Cerebellar nuclear complex (tissue), 1 donor: ENCODE measurements around the gene CCNB1IP1.
"Not testable (repeated sequence)": the region's sequence is repeated elsewhere in the genome, so short reads cannot be mapped to it uniquely, and the experiment has no call there.

Source experiments
- DNase-seq, 2 experiments: peaks; one replicate each; lab custom pipeline; 2025; lab: John Stamatoyannopoulos, UW

The CCNB1IP1 gene

GRCh38 chr14:20332788-20333493 is at the start of gene CCNB1IP1:
Gene CCNB1IP1, minus strand, starts transcription at chr14:20333279. Its CDS starts 16,756 bp downstream, at chr14:20316523.
- peak; percentile 57 to 89 for DNase-seq

- no peak for DNase-seq
Measured at GRCh38 chr14:20382526-20382925, 49.4 kb upstream of the CCNB1IP1 start.

- no peak for DNase-seq
Measured at GRCh38 chr14:20381341-20381740, 48.3 kb upstream of the CCNB1IP1 start.

- no peak for DNase-seq
Measured at GRCh38 chr14:20380681-20381080, 47.6 kb upstream of the CCNB1IP1 start.

- DNase-seq = no peak
Measured at GRCh38 chr14:20379743-20380142, 46.7 kb upstream of the CCNB1IP1 start.

GRCh38 chr14:20377171-20377570 is 44.1 kb upstream of the CCNB1IP1 start:
- no peak for DNase-seq

- no peak for DNase-seq
Measured at GRCh38 chr14:20376071-20376588, 43.1 kb upstream of the CCNB1IP1 start.

- DNase-seq = no peak
Measured at GRCh38 chr14:20375471-20375870, 42.4 kb upstream of the CCNB1IP1 start.

- DNase-seq = no peak
Measured at GRCh38 chr14:20372796-20373195, 39.7 kb upstream of the CCNB1IP1 start.

- no peak for DNase-seq
Measured at GRCh38 chr14:20365928-20366327, 32.8 kb upstream of the CCNB1IP1 start.

- not testable (repeated sequence) for DNase-seq
Measured at GRCh38 chr14:20358474-20358873, 25.4 kb upstream of the CCNB1IP1 start.

- no peak for DNase-seq
Measured at GRCh38 chr14:20356422-20356821, 23.3 kb upstream of the CCNB1IP1 start.

- no peak for DNase-seq
Measured at GRCh38 chr14:20350860-20351259, 17.8 kb upstream of the CCNB1IP1 start.

- no peak for DNase-seq
Measured at GRCh38 chr14:20350282-20350681, 17.2 kb upstream of the CCNB1IP1 start.

- no peak for DNase-seq
Measured at GRCh38 chr14:20347747-20348146, 14.7 kb upstream of the CCNB1IP1 start.

GRCh38 chr14:20346713-20347112 is 13.6 kb upstream of the CCNB1IP1 start:
- no peak for DNase-seq

GRCh38 chr14:20345366-20345765 is 12.3 kb upstream of the CCNB1IP1 start:
- DNase-seq = no peak

GRCh38 chr14:20343862-20344220 is 10.8 kb upstream of the CCNB1IP1 start:
- no peak for DNase-seq

- peak; percentile 98 to 100 for DNase-seq
Measured at GRCh38 chr14:20343092-20343861, 10.2 kb upstream of the CCNB1IP1 start, which contains the start of gene PARP2. Gene PARP2, plus strand, starts transcription at chr14:20343635. Its CDS starts 7 bp downstream, at chr14:20343642.

- no peak for DNase-seq
Measured at GRCh38 chr14:20341646-20342045, 8.6 kb upstream of the CCNB1IP1 start.

GRCh38 chr14:20341032-20341431 is 8.0 kb upstream of the CCNB1IP1 start:
- DNase-seq = not testable (repeated sequence)

GRCh38 chr14:20334017-20334416 is 938 bp upstream of the CCNB1IP1 start:
- no peak for DNase-seq

GRCh38 chr14:20333494-20333841 is 389 bp upstream of the CCNB1IP1 start:
- DNase-seq = no peak
